B cell (primary cell): ENCODE measurements around the gene TUBB8. TPM values are rescaled to one million over a fixed set of nuclear protein-coding genes. Genes with fewer than 3 reads are reported as not detected.

Experiments used
- ATAC-seq: fragments of 200-7000 bp; cut with Tn5 transposase; one replicate; pipeline ENCODE4 v1.10.0; 2021; ENCODE audit warnings: low read depth, mild to moderate bottlenecking, moderate number of reproducible peaks, moderate library complexity
- CTCF ChIA-PET: fragments of 350-600 bp; sonication (Branson Sonifier 250); formaldehyde crosslinking; loops from one replicate; lab custom pipeline; 2021; ENCODE audit warnings: antibody characterized with exemption, inconsistent platforms; lab: Charles Lee
- POLR2A ChIA-PET: fragments of 350-600 bp; sonication (Branson Sonifier 250); formaldehyde crosslinking; loops from one replicate; lab custom pipeline; 2021; ENCODE audit warnings: antibody characterized with exemption; lab: Charles Lee
- DNase-seq: peaks from one replicate; pipeline ENCODE4 v3.0.0; 2013
- H2AFZ ChIP-seq: 2 replicates; pipeline ENCODE4 v1.6.1; 2012; ENCODE audit warnings: mild to moderate bottlenecking, low read depth, low read length; ENCODE audit not compliant: insufficient read depth, poor library complexity, severe bottlenecking
- H3K27ac ChIP-seq, 2 donors: 1 replicate in 1 of 2; 2 replicates in 1 of 2; pipeline ENCODE4 v1.5.1; 2012 to 2013; ENCODE audit warnings: low read length in 2 of 2, mild to moderate bottlenecking in 2 of 2, moderate library complexity in 1 of 2
- H3K27me3 ChIP-seq, 4 experiments: fragments of 200-600 bp in 1 of 4; sonication (generic) in 1 of 4; replicated peaks in 1 of 4; 1 replicate in 2 of 4; 2 replicates in 2 of 4; pipeline versions ENCODE4 v1.6.1 to v1.7.0; 2013 to 2016; ENCODE audit warnings: low read length in 3 of 4, mild to moderate bottlenecking in 2 of 4, mixed read lengths in 1 of 4, moderate library complexity in 1 of 4; ENCODE audit not compliant: insufficient read depth in 4 of 4, control insufficient read depth in 3 of 4; ENCODE audit errors: control extremely low read depth in 1 of 4
- H3K36me3 ChIP-seq, 2 experiments: replicated peaks in 1 of 2; 1 replicate in 1 of 2; 2 replicates in 1 of 2; pipeline versions ENCODE4 v1.6.1 to v1.7.1; 2013; ENCODE audit warnings: low read length in 1 of 2; ENCODE audit not compliant: insufficient read depth in 2 of 2, control insufficient read depth in 1 of 2; ENCODE audit errors: control extremely low read depth in 1 of 2, extremely low read depth in 1 of 2
- H3K4me1 ChIP-seq, 2 donors: fragments of 200-600 bp in 1 of 2; sonication (generic) in 1 of 2; 1 replicate in 1 of 2; 2 replicates in 1 of 2; pipeline versions ENCODE4 v1.5.1 to v1.6.1; 2013 to 2017; ENCODE audit warnings: low read length in 2 of 2; ENCODE audit not compliant: control insufficient read depth in 2 of 2, insufficient read depth in 2 of 2
- H3K4me2 ChIP-seq: replicated peaks from 2 replicates; pipeline ENCODE3; 2012; ENCODE audit warnings: mild to moderate bottlenecking, low read depth, low read length; ENCODE audit not compliant: poor library complexity, severe bottlenecking
- H3K4me3 ChIP-seq, 5 experiments: fragments of 200-600 bp in 1 of 5; sonication (generic) in 1 of 5; 1 replicate in 3 of 5; 2 replicates in 2 of 5; pipeline versions ENCODE4 v1.5.1 to v1.7.0; 2011 to 2016; ENCODE audit warnings: low read length in 4 of 5, mild to moderate bottlenecking in 4 of 5, low read depth in 2 of 5, control low read depth in 1 of 5, moderate library complexity in 1 of 5; ENCODE audit not compliant: insufficient read depth in 1 of 5; ENCODE audit errors: control extremely low read depth in 1 of 5, extremely low read depth in 1 of 5
- H3K79me2 ChIP-seq: fragments of 200-600 bp; sonication (generic); one replicate; pipeline ENCODE4 v1.6.0; 2016; ENCODE audit warnings: low read length; ENCODE audit not compliant: control insufficient read depth, insufficient read depth
- H3K9ac ChIP-seq: fragments of 200-600 bp; sonication (generic); 2 replicates; pipeline ENCODE4 v1.6.1; 2017; ENCODE audit warnings: mild to moderate bottlenecking, low read length, moderate library complexity
- H3K9me3 ChIP-seq, 3 donors: one replicate each; pipeline versions ENCODE4 v1.6.1 to v1.7.1; 2013; ENCODE audit warnings: low read length in 2 of 3; ENCODE audit not compliant: control insufficient read depth in 2 of 3, insufficient read depth in 1 of 3; ENCODE audit errors: control extremely low read depth in 1 of 3
- H4K20me1 ChIP-seq: 2 replicates; pipeline ENCODE4 v1.6.0; 2012; ENCODE audit warnings: mild to moderate bottlenecking, low read length; ENCODE audit not compliant: insufficient read depth, control insufficient read depth, poor library complexity, severe bottlenecking
- H3K27ac Mint-ChIP-seq: one replicate; pipeline ENCODE4 v1.8.0; 2021; ENCODE audit warnings: mixed read lengths
- H3K27me3 Mint-ChIP-seq: one replicate; pipeline ENCODE4 v1.8.0; 2021; ENCODE audit warnings: mixed read lengths
- H3K4me1 Mint-ChIP-seq: one replicate; pipeline ENCODE4 v1.8.0; 2021; ENCODE audit warnings: mixed read lengths
- H3K4me3 Mint-ChIP-seq: one replicate; pipeline ENCODE4 v1.8.0; 2021; ENCODE audit warnings: mixed read lengths
- H3K9me3 Mint-ChIP-seq: one replicate; pipeline ENCODE4 v1.8.0; 2022; ENCODE audit warnings: mixed read lengths; ENCODE audit not compliant: insufficient read depth
- CTCF ChIP-seq: fragments of 200-600 bp; IDR thresholded peaks from one replicate; pipeline ENCODE4 v1.8.0; 2022; ENCODE audit warnings: antibody characterized with exemption, mild to moderate bottlenecking
- EZH2 ChIP-seq: IDR thresholded peaks from 2 replicates; pipeline ENCODE4 v1.6.1; 2012; ENCODE audit warnings: borderline replicate concordance, low read depth, mild to moderate bottlenecking, moderate library complexity, low read length; ENCODE audit not compliant: insufficient read depth, poor library complexity, severe bottlenecking
- WGBS: methylation state at CpG from one replicate; pipeline ENCODE4 v1.1.5; 2013; ENCODE audit warnings: missing lambda C conversion rate; ENCODE audit not compliant: insufficient coverage; 5-methylcytosine and 5-hydroxymethylcytosine counted together
- intact Hi-C: fragments of 100-400 bp; cut with micrococcal nuclease; formaldehyde crosslinking; loops from one replicate; pipeline ENCODE4 v1.10.0; 2022
- polyA plus RNA-seq: library from polyadenylated mRNA; depleted of rRNA; stranded (reverse); fragments of >200 nt; gene quantifications from 2 replicates; pipeline ENCODE4 v1.2.3, GENCODE V29; 2012
- total RNA-seq, 2 donors: library from RNA; stranded (reverse); fragments of 120-200 nt in 1 of 2; gene quantifications; 1 replicate in 1 of 2; 2 replicates in 1 of 2; pipeline versions ENCODE4 v1.2.3 to v1.2.4, GENCODE V29; 2013 to 2022

The TUBB8 gene
- total and polyA plus RNA-seq, 2 donors (not counting 1 experiment from before 2014, with no cell fraction given): 0.64 to 0.84 TPM

GRCh38 chr10:85044-85443 lies 35.9 kb upstream of the TUBB8 start:
- H4K20me1 ChIP-seq: no peaks in the 10 kb centered on the region
- ATAC-seq (no peak), DNase-seq (no peak)
- H3K4me3 Mint-ChIP-seq: no peak overlapping the region
- WGBS: 95% methylated on average over 8 of the region's 8 CpGs
- no peak overlapping the region for H3K9ac ChIP-seq
- H2AFZ ChIP-seq: no peak overlapping the region
- no peak overlapping the region for H3K27ac ChIP-seq
- no peaks in the 10 kb centered on the region for H3K4me1 Mint-ChIP-seq
- no peaks in the 10 kb centered on the region for H3K4me1 ChIP-seq
- ChIA-PET POLR2A (no interaction called here), CTCF (no interaction called here)
- H3K79me2 ChIP-seq: no peaks in the 10 kb centered on the region
- no peak overlapping the region for H3K4me3 ChIP-seq
- no peaks in the 10 kb centered on the region for H3K9me3 ChIP-seq
- TF ChIP-seq EZH2 (no peak), CTCF (no peak)
- H3K27me3 Mint-ChIP-seq: peaks cover 47% of the 10 kb centered on the region
- no peak overlapping the region for H3K27ac Mint-ChIP-seq
- no peaks in the 10 kb centered on the region for H3K36me3 ChIP-seq
- no peaks in the 10 kb centered on the region for H3K9me3 Mint-ChIP-seq
- intact Hi-C loops: no loop called here
- H3K4me2 ChIP-seq: no peak overlapping the region
- peaks cover 0 to 12% (median 1%) of the 10 kb centered on the region in 4 experiments for H3K27me3 ChIP-seq

GRCh38 chr10:83930-84530 lies 34.9 kb upstream of the TUBB8 start:
- no peak for ATAC-seq
- no peaks in the 10 kb centered on the region for H3K79me2 ChIP-seq
- no peak for DNase-seq
- Mint-ChIP-seq H3K27me3 (peaks cover 49% of the 10 kb centered on the region), H3K9me3 (no peaks in the 10 kb centered on the region), H3K4me3 (no peak overlapping the region), H3K27ac (no peak overlapping the region), H3K4me1 (no peaks in the 10 kb centered on the region)
- H4K20me1 ChIP-seq: no peaks in the 10 kb centered on the region
- H3K9me3 ChIP-seq: no peaks in the 10 kb centered on the region
- H2AFZ ChIP-seq: no peak overlapping the region
- H3K4me3 ChIP-seq: no peak overlapping the region
- no peaks in the 10 kb centered on the region for H3K36me3 ChIP-seq
- H3K27ac ChIP-seq: no peak overlapping the region
- peaks cover 0 to 22% (median 4%) of the 10 kb centered on the region in 4 experiments for H3K27me3 ChIP-seq
- H3K4me1 ChIP-seq: no peaks in the 10 kb centered on the region
- no peak overlapping the region for H3K9ac ChIP-seq
- 87% methylated on average over 5 of the region's 9 CpGs for WGBS
- intact Hi-C loops: no loop called here
- no peak overlapping the region for H3K4me2 ChIP-seq
- CTCF ChIA-PET: no interaction called here
- TF ChIP-seq EZH2: no peak
- POLR2A ChIA-PET: no interaction called here
